GM21526 (cell line): ENCODE results near the gene E2F6.

Experiments
- ATAC-seq: cut with Tn5 transposase; IDR thresholded peaks from one replicate; pipeline ENCODE4 v1.9.1; 2021; ENCODE audit warnings: moderate library complexity; ENCODE audit not compliant: unreplicated experiment, low FRiP score

Gene E2F6

DNA sequence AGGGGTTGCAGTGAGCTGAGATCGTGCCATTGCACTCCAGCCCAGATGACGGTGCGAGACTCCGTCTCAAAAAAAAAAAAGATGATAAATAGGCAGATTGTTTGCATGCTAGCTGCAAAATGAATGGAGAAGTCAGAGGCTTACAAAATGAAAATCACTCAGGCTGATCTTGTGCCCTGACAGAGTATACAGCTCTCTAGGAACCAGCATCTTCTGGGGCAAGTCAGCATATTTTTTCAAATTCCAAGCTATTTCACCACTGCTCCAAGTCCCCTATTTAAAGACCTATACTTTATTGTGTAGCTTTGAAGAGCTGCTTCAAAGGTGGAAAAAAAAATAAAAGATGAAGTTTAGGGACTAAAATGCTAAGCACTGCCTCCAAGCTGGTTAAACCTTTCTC lies 6.1 kb downstream of the E2F6 start:
- no peak for ATAC-seq

DNA sequence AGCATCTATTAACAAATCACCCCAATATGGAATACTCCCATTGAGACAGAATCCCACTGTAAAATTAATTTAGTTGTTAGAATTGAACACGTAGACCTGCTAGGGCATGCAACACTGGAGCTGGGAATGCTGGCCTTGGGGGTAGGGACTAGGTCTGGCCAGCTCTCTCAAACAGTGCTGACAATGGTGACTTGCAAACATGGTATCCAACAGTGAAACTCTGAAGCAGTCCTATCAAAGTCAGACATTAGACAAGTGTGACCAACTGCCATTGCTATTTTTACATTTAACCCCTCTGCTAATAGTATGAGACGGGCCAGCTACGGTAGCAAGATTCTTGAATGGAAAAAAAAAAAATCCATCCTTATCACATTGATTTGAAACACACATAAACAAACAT lies 7.2 kb downstream of the E2F6 start:
- no peak for ATAC-seq

DNA sequence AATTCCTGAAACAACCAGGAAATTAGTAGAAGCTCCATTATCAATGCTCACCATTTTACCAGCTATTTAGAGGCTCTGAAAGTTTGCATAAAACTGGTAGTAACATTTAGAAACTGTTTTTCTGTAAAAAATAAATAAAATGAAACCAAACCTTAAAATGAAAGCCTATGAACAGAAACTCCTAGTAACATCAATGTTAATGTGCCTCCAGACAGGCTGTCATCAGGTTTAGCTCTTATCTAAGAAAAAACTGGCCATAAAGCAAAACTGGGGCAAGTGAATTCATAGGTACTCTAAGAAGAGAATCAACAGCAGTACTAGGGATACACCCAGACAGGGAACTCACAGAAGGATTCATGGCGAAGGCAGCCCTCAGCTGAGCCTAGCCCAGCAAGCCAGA lies 8.0 kb downstream of the E2F6 start:
- no peak for ATAC-seq

- no peak for ATAC-seq
Measured at GRCh38 chr2:11456251-11456650, 9.7 kb downstream of the E2F6 start.

DNA sequence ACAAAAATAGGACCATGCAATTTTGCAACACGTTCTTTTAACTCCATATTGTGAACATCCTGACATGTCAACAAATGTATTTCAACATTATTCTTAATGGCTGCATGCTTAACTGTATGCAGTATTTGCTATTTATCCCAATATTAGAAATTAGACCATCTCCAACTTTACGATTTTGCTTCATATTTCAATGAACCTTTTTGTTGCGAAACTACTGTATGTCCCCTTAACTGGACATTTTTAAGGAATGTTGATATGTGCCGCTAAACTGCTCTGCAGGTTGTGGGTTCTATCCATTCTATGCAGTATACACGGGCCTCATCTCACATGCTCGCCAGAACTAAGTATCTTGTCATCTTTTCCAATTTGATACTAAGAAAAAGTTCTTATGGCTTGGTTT lies 11.1 kb downstream of the E2F6 start:
- ATAC-seq = no peak

DNA sequence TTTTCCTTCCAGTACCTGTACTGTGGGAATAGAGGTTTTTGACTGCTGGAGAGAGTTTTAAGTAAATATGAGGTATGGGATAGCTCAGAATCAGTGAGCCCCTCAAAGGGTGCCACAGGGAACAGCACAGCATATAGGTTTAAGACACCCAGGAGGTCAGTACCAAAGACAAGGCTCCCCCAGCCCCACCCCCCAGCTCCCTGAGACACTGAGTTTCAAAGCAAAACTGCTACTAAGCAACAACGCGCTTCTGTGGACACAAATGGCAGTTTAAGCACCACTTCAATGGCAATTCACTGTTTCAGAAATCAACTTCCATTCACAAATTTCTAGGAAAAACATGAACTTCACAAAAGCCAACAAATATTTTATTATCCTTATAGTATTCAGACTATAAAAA lies 15.2 kb downstream of the E2F6 start:
- ATAC-seq = no peak

- no peak for ATAC-seq
Measured at GRCh38 chr2:11446733-11447248, 19.2 kb downstream of the E2F6 start.

DNA sequence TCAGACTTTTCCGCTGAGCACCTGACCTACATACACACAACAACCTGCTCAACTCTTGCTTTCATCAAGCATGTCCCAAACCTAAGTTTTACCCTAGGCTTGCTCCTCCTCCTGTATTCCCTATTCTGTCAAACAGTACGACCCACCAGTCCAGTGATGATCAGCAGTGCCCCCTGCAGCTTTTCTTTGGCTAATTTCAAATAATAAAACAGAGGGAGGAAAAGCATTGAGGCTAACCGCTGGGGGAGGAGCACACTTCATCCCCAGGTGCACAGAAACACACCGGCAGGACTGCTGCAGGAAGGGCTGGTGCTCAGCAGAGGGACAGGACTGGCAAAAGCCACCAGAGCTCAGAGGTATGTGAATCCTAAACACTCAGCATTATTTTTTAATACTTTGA lies 21.2 kb downstream of the E2F6 start:
- ATAC-seq = no peak

- no peak for ATAC-seq
Measured at GRCh38 chr2:11438555-11439080, 27.3 kb downstream of the E2F6 start.

- no peak for ATAC-seq
Measured at GRCh38 chr2:11437602-11438001, 28.4 kb downstream of the E2F6 start.

GRCh38 chr2:11435036-11435435 lies 30.9 kb downstream of the E2F6 start:
- no peak for ATAC-seq

GRCh38 chr2:11434443-11434842 lies 31.5 kb downstream of the E2F6 start:
- no peak for ATAC-seq

DNA sequence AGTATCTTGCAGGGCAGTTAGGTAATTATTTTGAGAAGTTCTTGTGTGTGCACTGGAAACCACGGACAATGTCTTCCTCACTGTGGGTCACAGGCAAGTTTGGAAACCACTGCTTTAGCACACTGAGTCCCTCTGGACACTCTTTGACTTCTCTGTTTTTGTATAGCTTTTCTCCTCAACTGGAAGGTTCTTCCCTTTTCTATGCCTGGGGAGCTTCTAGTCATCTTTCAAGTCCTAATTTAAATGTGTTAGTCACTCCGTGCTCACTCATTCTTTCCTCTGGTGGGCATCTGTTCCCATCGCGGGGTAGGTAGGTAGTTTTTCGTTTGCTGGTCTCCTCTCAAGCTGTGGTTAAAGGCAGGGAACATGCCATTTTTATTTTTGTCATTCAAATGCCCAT lies 32.1 kb downstream of the E2F6 start:
- no peak for ATAC-seq

GRCh38 chr2:11430729-11431128 lies 35.2 kb downstream of the E2F6 start:
- no peak for ATAC-seq

GRCh38 chr2:11427224-11427623 lies 38.7 kb downstream of the E2F6 start:
- no peak for ATAC-seq

DNA sequence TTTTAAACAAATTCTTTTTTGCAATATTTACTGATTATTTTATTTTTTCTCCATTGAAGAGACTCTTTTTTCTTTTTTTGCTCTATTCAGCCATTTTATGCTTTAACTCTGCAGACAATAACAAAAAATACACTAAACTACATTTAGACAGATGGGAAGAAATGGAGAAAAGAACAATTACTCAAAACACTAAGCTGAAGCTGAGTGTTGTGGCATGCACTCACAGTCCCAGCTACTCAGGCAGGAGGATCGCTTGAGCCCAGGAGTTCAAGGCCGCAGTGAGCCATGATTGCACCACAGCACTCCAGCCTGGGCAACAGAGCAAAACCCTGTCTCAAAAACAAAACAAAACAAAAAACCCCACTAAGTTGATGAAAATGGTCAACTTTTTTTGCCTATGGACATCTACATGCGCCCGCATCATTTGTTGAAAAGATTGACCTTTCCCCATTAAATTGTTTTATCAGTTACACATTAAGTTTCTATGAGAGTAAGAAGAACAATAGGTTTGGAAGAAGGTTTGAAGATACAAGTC lies 43.0 kb downstream of the E2F6 start:
- no peak for ATAC-seq

DNA sequence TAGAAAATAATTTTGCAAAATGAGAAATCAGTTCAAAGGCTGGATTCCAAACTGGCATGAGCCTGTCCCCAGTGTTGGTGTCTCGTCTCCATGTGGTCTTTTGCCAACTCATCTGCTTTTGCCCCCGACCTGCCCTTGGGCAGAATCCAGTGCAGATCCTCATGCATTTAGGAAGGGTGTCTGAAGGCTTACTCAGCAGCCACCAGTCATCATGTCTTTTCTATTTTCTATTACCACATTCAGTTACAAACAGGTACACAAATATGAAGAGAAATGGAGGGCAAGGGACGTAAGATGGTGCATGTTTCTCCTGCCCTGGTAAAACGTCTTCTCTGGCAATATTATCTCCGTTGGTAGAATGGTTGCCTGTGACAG lies 43.5 kb downstream of the E2F6 start:
- no peak for ATAC-seq

DNA sequence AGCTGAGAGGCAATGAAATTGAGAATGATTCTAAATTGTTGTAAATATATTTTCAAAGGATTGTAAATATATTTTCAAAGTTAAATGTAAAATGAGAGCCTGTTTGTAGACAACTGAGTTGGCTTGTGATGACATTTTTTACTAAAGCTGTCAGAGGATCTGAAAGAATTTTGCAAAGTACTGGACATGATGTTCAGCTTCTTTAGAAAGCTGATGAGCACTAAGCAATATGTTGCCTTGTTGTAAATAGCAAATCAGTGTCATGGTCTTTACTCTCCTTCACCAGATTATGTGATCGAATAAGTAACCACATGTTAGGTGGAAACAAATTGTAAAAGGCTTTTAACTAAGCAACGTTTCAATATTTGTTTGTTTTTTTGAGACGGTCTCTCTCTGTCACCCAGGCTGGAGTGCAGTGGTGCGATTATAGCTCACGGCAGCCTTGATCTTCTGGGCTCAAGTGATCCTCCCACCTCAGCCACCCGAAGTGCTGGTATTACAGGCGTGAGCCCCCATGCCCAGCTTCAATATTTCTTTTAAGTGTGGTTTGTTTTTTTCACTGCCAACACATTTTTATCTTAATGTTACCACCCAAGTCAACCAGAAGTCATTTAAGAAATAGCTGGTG lies 44.0 kb downstream of the E2F6 start:
- ATAC-seq = no peak

DNA sequence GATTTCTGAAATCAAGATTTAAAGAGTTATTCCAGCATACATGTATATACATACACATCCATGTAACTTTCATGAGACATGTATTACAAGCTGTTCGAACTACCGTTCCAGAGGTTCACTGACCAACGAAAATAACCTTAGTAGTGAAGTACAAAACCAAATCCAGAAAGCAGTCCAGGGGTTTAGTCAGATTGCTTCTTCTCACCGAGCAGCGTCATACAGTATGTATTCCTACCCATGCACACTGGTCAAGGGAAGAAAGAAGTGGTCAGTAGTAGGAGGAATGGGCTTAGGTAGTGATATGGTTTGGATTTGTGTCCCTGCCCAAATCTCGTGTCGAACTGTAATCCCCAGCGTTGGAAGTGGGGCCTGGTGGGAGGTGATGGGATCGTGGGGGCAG lies 45.3 kb downstream of the E2F6 start:
- no peak for ATAC-seq

- no peak for ATAC-seq
Measured at GRCh38 chr2:11420190-11420589, 45.8 kb downstream of the E2F6 start.

- no peak for ATAC-seq
Measured at GRCh38 chr2:11419781-11420180, 46.2 kb downstream of the E2F6 start.

GRCh38 chr2:11417946-11418585 lies 47.9 kb downstream of the E2F6 start:
- no peak for ATAC-seq
